ENCODE measurements around the gene TYRO3. TPM values are rescaled to one million over a fixed set of nuclear protein-coding genes. Genes with fewer than 3 reads are reported as not detected.

The TYRO3 gene
- total RNA-seq, 6 donors from 2014 or later = 2.1 to 17.1 (median 9.0) TPM

DNA sequence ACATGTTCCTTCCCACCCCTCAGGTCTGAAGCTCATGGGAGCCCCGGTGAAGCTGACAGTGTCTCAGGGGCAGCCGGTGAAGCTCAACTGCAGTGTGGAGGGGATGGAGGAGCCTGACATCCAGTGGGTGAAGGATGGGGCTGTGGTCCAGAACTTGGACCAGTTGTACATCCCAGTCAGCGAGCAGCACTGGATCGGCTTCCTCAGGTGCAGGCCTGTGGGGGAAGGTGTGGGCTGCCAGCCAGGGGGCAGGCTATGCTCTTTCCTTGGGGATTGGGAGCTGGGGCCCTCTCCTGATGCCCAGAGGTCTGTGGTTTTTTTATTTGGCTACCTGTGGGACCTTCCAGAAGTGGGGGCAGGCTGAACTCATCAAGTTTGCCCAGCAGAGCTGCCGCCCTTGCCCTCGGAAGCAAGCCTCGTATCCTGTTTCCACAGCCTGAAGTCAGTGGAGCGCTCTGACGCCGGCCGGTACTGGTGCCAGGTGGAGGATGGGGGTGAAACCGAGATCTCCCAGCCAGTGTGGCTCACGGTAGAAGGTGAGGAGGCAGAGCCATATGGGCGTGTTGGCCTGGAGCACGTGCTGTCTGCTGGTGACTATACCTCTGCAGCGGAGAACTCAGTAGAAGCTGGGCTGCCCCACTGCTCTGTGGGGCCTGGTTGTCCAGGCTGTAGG lies 2.2 kb downstream of the TYRO3 start:
- H3K4me3 ChIP-seq = no peak overlapping the region
- peaks cover 18 to 57% (median 37%) of the 10 kb centered on the region in 4 donors for H3K4me1 ChIP-seq
- ATAC-seq (ENCODE audit: low FRiP score in 2 of 2) (no peak), DNase-seq (no peak)
- TF ChIP-seq POLR2A (IDR thresholded peaks at IDR 0.05) (no peak), POLR2AphosphoS5 (IDR thresholded peaks at IDR 0.05) (no peak), EP300 (IDR thresholded peaks at IDR 0.05) (no peak)
- TF ChIP-seq, protein P1, sequence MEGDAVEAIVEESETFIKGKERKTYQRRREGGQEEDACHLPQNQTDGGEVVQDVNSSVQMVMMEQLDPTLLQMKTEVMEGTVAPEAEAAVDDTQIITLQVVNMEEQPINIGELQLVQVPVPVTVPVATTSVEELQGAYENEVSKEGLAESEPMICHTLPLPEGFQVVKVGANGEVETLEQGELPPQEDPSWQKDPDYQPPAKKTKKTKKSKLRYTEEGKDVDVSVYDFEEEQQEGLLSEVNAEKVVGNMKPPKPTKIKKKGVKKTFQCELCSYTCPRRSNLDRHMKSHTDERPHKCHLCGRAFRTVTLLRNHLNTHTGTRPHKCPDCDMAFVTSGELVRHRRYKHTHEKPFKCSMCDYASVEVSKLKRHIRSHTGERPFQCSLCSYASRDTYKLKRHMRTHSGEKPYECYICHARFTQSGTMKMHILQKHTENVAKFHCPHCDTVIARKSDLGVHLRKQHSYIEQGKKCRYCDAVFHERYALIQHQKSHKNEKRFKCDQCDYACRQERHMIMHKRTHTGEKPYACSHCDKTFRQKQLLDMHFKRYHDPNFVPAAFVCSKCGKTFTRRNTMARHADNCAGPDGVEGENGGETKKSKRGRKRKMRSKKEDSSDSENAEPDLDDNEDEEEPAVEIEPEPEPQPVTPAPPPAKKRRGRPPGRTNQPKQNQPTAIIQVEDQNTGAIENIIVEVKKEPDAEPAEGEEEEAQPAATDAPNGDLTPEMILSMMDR (IDR thresholded peaks at IDR 0.05) = no peak
- no peaks in the 10 kb centered on the region for H3K9me3 ChIP-seq
- peak overlapping the region in 1 of 4 donors; percentile 19 for H3K27ac ChIP-seq
- H3K27me3 ChIP-seq = peaks cover 0 to 2% (median 0%) of the 10 kb centered on the region in 4 donors
- no peaks in the 10 kb centered on the region for H3K36me3 ChIP-seq
- 96 to 97% methylated on average over 15 to 16 of the region's 16 CpGs for WGBS, 2 donors

DNA sequence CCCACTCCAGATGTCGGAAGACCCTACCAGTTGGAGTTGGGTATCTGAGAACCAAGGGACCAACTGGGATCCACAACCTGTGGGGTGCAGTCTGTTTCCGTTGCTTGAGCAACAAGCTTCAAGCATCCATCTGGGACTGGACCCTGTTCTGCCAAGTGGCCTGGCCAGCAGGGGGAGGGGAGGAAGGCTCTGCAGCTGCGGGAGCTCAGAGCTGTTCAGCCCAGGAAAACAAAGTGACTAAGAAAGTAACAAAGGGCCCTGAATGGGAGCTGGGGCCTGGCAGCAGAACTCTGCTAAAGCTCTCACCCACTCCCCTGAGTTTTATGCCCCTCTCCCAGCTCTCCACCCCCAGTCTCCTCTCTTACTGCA lies 2.7 kb downstream of the TYRO3 start:
- Histone ChIP-seq H3K27ac (no peak overlapping the region), H3K4me1 (peaks cover 18 to 62% (median 37%) of the 10 kb centered on the region in 4 donors), H3K4me3 (no peak overlapping the region), H3K36me3 (no peaks in the 10 kb centered on the region), H3K27me3 (peaks cover 0 to 2% (median 0%) of the 10 kb centered on the region in 4 donors), H3K9me3 (no peaks in the 10 kb centered on the region)
- TF ChIP-seq POLR2AphosphoS5 (IDR thresholded peaks at IDR 0.05) = peak in 1 of 2 donors; percentile 4
- TF ChIP-seq POLR2A (IDR thresholded peaks at IDR 0.05) = no peak
- TF ChIP-seq, protein P1 (IDR thresholded peaks at IDR 0.05) = no peak
- TF ChIP-seq EP300 (IDR thresholded peaks at IDR 0.05) = no peak
- ATAC-seq (ENCODE audit: low FRiP score in 2 of 2) (no peak), DNase-seq (no peak)
- 70 to 91% methylated on average over 3 of the region's 3 CpGs for WGBS, 2 donors

DNA sequence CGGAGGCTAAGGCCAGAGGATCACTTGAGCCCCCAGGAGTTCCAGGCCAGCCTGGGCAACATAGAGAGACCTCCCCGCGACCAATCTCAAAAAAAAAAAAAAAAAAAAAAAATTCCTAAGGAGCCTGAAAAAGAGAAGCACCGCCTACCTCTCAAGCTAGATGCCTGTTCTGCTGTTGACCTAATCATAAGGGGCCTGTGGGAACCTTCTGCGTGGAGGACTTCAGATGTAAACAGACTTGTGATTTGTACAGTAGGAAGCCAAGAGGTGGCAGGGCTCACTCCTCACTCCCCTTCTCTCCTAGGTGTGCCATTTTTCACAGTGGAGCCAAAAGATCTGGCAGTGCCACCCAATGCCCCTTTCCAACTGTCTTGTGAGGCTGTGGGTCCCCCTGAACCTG lies 3.2 kb downstream of the TYRO3 start:
- Histone ChIP-seq H3K27ac (no peak overlapping the region), H3K9me3 (no peaks in the 10 kb centered on the region), H3K4me1 (peaks cover 18 to 61% (median 36%) of the 10 kb centered on the region in 4 donors), H3K36me3 (no peaks in the 10 kb centered on the region), H3K27me3 (peaks cover 0 to 2% (median 0%) of the 10 kb centered on the region in 4 donors), H3K4me3 (no peak overlapping the region)
- DNase-seq = peak in 1 of 2 donors; percentile 30
- 48 to 69% methylated on average over 5 of the region's 5 CpGs for WGBS, 2 donors
- ATAC-seq (ENCODE audit: low FRiP score in 2 of 2) = no peak
- TF ChIP-seq, protein P1 (IDR thresholded peaks at IDR 0.05) = no peak
- TF ChIP-seq POLR2A (IDR thresholded peaks at IDR 0.05) (no peak), EP300 (IDR thresholded peaks at IDR 0.05) (no peak), POLR2AphosphoS5 (IDR thresholded peaks at IDR 0.05) (no peak)

DNA sequence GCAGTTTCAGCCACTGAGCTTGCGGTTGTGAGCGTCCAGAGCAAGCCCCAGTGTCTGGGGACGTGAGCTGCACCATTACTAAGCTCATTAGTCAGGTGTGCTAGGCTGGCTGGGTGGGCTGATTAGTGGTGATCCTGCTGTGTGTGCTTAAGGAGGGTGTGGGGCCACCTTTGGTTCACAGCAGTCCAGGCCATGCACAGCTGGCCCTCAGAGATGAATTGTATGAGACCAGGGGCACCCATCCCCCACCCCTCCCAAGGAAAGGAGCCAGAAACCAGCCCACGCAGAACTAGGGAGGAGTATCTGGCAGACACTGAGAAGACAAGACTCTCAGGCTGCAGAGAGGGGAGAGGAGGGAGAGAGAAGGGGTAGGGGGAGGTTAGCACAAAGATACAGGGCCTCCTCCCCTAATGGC lies 3.8 kb downstream of the TYRO3 start:
- no peak overlapping the region for H3K4me3 ChIP-seq
- TF ChIP-seq EP300 (IDR thresholded peaks at IDR 0.05) (no peak), POLR2A (IDR thresholded peaks at IDR 0.05) (no peak)
- H3K36me3 ChIP-seq = no peaks in the 10 kb centered on the region
- 79 to 90% methylated on average over 4 of the region's 4 CpGs for WGBS, 2 donors
- peaks cover 0 to 2% (median 0%) of the 10 kb centered on the region in 4 donors for H3K27me3 ChIP-seq
- no peak for ATAC-seq (ENCODE audit: low FRiP score in 2 of 2)
- DNase-seq = no peak
- H3K4me1 ChIP-seq = peaks cover 15 to 56% (median 34%) of the 10 kb centered on the region in 4 donors
- no peaks in the 10 kb centered on the region for H3K9me3 ChIP-seq
- H3K27ac ChIP-seq = no peak overlapping the region

DNA sequence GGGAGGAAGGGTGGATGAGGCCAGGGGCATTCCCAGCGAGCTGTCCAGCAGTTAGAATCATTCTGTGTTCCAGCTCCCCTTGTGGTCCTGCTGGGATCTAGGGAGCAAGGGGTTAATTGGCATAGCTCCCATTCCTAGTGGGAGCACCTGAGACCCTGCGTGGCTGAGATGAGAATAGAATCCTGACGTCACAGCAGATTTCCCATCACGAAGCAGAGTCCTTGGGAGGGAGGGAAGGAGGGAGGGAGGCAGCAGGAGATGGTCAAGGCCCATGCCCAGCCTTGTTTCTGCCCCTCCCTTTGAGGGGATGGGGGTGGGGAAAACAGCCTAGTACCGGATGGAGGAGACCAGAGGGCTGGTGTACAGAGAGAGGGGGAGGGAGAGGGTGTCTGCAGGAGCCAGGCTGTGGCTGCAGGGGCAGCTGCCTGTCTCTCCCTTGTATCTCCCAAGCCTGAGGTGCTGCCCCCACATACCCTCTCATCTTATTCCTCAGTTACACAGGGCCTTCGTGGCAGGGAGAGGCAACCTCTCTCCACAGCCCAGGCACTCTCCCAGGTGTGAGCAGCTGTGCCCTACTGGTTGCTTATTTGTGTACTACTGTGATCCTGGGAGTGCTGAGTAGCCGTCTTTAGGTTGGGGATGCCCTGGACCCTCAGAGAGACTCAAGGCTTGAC lies 5.4 kb downstream of the TYRO3 start:
- 33 to 65% methylated on average over 1 to 7 of the region's 7 CpGs for WGBS, 2 donors
- no peak for DNase-seq
- Histone ChIP-seq H3K9me3 (no peaks in the 10 kb centered on the region), H3K4me1 (peaks cover 6 to 52% (median 30%) of the 10 kb centered on the region in 4 donors), H3K4me3 (no peak overlapping the region), H3K27ac (no peak overlapping the region), H3K27me3 (peaks cover 0 to 2% (median 0%) of the 10 kb centered on the region in 4 donors), H3K36me3 (no peaks in the 10 kb centered on the region)
- no peak for TF ChIP-seq POLR2AphosphoS5 (IDR thresholded peaks at IDR 0.05)
- TF ChIP-seq, protein P1 (IDR thresholded peaks at IDR 0.05) = no peak
- no peak for TF ChIP-seq POLR2A (IDR thresholded peaks at IDR 0.05)
- TF ChIP-seq EP300 (IDR thresholded peaks at IDR 0.05) = no peak
- no peak for ATAC-seq (ENCODE audit: low FRiP score in 2 of 2)
